Measurements from ENCODE around the gene FXYD3.

FXYD3 gene

GRCh38 chr19:35106291-35106583, 9.4 kb upstream of the FXYD3 start:
- no peak for DNase-seq (ENCODE audit: low read depth)

DNA sequence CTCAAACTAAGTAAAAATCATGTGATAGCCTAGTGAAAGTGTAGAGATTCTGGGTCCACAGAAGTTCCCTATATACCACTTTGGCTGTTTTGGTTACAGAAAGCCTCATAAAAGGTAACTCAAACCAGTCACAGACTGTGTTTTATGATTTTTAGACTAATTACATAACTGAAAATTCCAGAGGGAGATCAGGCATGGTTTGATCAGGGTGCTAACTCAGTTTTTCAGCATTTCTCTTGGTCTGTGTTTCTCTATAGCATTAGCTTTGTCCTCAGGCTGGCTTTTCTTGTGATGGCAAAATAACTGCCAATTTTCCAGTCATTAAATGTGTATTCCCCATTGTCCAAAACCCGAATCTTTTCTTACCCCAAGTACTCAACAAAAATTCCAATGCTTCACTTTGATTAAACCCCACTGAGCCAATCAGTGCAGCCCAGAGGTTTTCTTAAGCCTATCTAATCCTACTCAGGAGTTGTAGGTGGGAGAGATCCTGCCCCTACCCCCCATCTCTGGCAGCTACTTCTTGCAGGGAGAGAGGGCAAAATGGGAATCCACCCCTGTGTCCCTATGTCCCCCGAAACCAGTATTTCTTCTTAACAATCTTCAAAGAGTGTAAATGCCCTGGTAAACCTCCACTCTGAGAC, 8.6 kb upstream of the FXYD3 start:
- no peak for DNase-seq (ENCODE audit: low read depth)

DNA sequence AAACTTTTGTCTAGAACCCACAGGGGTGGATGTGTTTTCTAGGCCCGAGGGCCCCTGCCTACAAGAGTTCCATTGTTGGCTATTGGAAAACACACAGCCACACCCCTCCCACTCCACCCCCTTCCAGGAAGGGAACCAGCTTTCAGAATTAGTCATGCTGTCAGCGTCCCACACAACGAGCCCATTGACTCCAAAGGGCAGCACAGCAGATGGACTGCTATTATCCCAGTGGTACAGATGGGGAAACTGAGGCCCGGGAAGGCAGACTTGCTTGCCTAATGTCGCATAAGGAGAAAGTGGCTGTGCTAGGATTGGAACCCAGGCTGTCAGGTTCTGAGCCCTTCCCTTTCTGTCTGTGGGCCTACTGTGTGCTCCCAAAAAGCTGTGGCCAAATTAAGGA, 8.1 kb upstream of the FXYD3 start:
- no peak for DNase-seq (ENCODE audit: low read depth)

DNA sequence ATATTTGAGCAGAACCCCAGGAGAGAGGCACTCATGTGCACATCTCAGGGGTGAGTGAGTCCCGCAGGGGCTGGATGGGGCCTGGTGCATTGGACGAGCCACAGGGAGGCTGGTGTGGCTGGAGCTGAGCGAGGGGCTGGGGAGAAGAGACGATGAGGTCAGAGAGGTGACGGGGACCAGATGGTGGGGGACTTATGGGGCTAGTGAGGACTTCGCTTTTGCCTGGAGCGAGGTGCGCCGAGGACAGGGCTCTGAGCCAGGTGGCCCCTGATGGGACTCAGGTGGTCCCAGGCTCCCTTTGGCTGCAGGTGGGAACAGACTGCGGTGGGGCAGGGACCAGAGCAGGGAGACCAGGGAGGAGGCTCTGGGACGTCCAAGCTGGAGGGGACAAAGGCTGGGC, 6.9 kb upstream of the FXYD3 start:
- no peak for DNase-seq (ENCODE audit: low read depth)

DNA sequence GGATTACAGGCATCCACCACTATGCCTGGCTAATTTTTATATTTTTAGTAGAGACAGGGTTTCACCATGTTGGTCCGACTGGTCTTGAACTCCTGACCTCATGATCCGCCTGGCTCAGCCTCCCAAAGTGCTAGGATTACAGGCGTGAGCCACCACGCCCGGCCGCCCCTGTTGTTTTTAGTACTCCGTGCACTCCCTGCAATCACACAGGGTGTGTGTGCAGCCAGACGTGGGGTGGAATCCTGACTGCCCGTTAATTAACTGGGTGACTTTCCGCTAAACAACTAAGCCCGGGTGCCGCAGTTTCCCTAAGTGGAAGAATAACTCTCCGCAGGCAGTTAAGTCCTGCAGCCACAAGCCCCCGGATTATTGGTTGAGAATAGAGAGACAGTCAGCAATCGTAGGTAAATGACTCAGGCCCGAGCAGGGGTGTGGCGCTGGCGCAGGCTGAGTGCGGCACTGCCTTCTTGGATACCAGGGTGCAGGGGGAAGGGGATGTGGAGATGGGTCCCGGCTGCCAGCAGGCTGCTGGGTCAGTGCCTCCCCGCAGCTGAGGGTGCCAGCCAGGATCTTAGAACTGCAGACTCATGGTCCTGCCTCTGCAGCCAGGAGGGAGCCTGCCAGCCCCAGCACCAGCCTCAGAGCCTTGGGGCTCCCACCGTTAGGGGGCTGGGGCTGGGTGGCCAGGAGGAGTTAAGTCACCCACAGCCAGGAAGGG, 6.1 kb upstream of the FXYD3 start:
- no peak for DNase-seq (ENCODE audit: low read depth)

- DNase-seq (ENCODE audit: low read depth): no peak
These were observed 4.6 kb upstream of the FXYD3 start for GRCh38 chr19:35110974-35111373.

DNA sequence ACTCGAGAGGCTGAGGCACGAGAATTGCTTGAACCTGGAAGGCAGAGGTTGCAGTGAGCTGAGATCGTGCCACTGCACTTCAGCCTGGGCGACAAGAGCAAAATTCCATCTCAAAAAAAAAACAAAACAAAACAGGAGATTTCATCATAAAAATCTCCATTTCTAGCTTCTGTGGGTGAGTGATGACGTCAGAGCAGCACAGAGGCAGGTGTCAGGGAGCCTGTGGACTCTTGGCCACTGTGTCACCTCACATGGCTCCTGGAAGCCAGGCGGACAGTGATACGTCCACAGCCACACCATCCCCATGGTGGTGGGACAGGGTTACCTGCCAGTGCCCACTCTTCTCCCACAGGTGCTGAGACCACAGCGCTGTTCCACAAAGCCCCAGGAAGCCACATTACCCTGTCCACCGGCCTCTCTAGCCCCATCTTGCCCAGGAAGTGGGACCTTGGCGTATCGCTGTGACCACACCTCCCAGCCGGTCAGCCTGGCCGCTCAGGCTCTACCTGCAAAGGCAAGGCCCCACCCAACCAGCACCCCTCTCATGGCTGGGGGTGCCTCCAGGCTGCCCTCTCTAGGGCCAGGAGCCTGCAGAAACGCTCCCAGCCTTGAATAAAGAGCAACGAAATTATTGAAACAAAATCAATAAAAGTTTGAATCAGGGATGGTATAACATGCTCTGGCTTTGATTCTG, 2.5 kb upstream of the FXYD3 start:
- no peak for DNase-seq (ENCODE audit: low read depth)

GRCh38 chr19:35114353-35115176, 1.1 kb upstream of the FXYD3 start:
- DNase-seq (ENCODE audit: low read depth): peak; percentile 61

- no peak for DNase-seq (ENCODE audit: low read depth)
These were observed 614 bp downstream of the FXYD3 start for GRCh38 chr19:35116072-35116801.

DNA sequence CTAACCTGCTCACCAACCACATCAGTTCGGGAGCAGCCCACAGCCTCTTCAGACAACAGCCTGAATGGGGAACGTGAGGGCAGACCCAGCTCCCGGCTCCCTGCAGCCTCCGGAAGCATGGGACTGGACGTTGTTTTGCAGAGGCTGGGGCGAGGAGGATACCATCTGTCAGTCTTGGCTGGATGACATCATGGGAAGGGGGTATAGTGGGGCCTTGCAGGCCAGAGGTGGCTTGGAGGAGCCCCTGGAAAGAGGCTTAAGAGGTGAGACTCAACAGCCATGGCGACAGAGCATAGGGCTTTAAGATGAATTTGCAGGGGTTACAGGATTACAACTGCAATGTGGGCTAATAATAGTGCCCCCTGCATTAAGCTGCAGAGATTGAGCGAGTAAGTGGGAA, 1.5 kb downstream of the FXYD3 start:
- no peak for DNase-seq (ENCODE audit: low read depth)

GRCh38 chr19:35117799-35118198, 2.2 kb downstream of the FXYD3 start:
- DNase-seq (ENCODE audit: low read depth): no peak

DNA sequence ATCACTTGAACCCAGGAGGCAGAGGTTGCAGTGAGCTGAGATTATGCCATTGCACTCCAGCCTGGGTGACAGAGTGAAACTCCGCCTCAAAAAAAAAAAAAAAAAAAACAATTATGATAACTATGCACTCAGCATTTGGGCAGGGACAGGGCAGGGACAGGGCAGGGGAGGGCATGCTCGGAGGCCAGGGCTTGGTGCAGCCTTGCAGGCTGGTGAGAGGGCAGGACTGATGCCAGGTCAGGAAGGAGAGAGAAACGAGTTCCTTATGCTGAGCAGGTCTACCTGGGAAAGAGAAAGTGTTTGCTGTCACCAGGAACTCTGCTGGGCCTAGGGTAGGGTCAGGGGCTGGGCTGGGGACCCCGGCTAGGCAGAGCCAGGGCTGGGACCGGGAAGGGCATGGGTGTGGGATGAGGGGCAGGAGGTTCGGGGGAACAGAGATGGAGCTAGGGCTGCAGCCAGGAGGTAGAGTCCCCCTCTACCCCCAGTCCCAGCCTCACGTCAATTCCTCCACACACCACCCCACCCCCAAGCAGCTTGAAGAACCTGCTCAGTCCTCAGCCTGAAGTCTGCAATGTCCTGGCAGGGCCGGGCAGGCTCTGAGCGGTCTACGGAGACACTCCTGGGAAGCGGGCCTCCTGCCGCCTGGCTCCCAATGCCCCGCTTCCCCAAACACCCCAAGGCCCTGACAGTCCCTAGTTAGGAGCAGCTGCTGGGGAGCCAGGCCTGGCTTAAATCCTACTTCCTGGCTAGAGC, 2.8 kb downstream of the FXYD3 start:
- no peak for DNase-seq (ENCODE audit: low read depth)

DNA sequence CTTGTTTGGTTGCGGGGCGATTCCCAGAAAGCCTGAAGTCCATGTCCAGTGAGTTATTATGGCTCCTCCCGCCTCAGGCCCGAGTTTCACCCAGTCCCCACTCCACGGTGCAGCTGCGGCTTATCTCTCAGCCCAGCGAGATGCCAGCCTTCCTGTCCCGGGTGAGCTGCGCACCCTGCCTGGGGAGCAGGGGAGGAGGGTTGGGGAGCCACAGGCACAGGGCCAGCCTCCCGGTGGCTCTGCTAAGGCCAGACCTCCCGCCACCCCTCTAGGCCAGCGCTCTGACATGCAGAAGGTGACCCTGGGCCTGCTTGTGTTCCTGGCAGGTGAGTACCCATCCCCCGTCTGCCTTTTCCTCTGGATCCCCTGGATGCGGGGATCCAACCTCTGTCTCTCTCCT, 3.5 kb downstream of the FXYD3 start:
- DNase-seq (ENCODE audit: low read depth): no peak

DNA sequence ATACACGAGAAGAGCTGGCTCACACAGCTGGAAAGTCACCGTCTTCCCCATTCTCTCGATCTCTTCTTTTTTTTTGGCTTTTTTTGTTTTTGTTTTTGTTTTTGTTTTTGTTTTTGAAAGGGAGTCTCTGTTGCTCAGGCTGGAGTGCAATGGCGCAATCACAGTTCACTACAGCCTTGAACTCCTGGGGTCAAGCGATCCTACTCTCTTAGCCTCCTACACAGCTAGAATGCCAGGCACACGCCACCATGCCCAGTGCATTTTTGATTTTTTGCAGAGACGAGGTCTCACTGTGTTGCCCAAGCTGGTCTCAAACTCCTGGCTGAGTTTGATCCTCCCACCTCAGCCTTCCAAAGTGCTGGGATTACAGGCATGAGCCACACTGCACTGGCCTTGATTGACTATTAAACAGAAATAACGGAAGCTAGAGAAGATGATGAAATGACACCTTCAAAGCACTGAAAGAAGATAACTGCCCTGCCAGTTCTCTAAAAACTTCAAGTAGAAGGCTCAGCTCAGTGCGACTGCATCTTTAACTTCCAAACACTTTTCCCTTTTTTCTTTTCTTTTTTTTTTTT, 4.0 kb downstream of the FXYD3 start:
- no peak for DNase-seq (ENCODE audit: low read depth)

- DNase-seq (ENCODE audit: low read depth): no peak
These were observed 4.9 kb downstream of the FXYD3 start for GRCh38 chr19:35120492-35120891.

DNA sequence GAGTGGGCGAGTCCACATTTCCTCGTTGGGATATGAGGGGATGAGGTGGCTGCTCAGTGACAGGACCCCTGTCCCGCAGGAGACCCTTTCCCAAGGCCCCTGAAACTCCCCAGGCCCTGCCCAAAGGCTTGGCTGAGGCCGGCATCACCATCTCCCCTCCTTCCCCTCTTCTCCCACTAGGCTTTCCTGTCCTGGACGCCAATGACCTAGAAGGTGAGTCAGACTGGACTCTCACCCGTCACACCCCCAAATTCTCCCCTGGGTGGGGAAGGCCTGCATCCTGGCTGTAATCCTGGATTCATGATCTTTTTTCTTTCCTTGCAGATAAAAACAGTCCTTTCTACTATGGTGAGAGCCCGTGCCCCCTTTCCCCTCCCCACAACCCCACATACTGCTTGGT, 5.3 kb downstream of the FXYD3 start:
- no peak for DNase-seq (ENCODE audit: low read depth)

DNA sequence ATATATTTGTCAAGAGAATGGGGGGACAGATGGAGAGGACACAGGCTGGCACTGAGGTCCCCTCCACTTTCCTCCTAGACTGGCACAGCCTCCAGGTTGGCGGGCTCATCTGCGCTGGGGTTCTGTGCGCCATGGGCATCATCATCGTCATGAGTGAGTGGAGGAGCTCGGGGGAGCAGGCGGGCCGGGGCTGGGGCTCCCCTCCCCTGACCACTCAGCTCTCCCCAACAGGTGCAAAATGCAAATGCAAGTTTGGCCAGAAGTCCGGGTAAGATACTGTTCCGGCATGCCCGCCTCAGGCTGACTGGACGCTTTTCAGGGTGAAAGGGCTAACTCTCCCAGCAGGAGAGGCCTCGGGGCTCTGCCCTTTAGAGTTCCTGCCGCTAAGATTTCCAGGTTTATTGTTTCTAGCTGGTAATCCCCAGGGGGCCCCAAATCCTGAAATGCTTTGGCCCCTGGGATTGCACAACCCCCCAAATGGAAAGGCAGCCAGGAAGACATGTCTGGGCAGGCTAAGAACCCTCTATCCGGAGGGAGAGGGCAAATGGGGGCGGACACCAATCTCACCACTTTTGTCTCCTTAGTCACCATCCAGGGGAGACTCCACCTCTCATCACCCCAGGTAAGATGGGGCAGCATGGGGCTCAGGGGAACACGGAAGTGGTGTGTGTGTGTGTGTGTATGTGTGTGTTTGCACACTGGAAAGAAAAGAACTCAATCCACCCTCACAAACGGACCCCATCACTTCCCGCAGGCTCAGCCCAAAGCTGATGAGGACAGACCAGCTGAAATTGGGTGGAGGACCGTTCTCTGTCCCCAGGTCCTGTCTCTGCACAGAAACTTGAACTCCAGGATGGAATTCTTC, 7.3 kb downstream of the FXYD3 start:
- DNase-seq (ENCODE audit: low read depth): no peak

GRCh38 chr19:35123573-35123972, 8.0 kb downstream of the FXYD3 start:
- no peak for DNase-seq (ENCODE audit: low read depth)

DNA sequence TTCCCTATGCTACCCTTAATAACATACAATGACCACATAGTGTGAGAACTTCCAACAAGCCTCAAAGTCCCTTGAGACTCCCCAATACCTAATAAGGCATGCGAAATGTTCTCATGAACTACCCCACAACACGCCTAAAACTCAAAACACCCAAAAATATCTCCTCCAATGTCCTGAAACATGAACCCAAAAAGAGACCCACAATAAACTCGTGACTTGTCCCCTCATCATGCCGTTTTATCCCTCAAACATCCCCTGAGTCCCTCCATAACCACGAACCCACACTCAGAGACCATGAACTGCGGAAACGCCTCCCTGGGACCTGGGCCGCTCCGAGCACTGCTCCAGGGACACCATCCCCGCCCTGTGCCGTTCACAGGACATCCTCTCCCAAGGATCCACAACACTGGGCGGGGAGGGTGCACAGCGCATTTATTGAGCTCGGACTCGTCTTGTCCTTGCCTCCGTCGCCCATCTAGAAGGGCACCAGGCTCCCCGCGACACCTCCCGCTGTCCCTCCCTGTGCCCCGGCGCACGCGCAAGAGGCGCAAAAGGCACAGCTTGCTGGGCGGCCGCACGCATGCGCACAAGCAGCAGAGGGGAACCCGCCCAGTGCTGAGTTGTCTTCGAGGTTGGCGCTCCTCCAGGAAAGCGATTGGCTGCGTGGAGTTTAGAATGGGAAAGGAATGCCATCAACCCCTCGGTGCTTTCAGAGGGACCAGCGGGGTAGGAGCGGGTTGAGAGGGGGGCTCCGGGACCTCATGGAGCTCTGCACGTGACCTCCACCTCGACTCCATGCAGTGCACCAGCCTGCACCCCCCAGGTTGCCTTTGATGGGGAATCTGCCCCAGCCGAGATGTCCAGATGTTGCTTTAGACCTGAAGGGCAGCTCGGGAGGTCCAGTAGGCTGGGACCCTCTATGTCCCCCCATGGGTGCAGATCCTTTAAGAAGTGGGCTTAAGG, 8.8 kb downstream of the FXYD3 start:
- peak; percentile 56 for DNase-seq (ENCODE audit: low read depth)
